LHCN-M2 (cell line): ENCODE results near the gene LRMDA. TPM values are rescaled to one million over a fixed set of nuclear protein-coding genes. Genes with fewer than 3 reads are reported as not detected.
"Not testable (repeated sequence)": the region's sequence is repeated elsewhere in the genome, so short reads cannot be mapped to it uniquely, and the experiment has no call there.

Experiments used
- DNase-seq: peaks from one replicate; pipeline ENCODE4 v3.0.0-alpha.2; 2012; ENCODE audit warnings: low read depth
- total RNA-seq: library from RNA; depleted of rRNA; stranded (reverse); fragments of >200 nt; gene quantifications from 2 replicates; pipeline ENCODE4 v1.2.3, GENCODE V29; 2014

Gene LRMDA
- total RNA-seq, 1 experiment from 2014 or later = not detected

- no peak for DNase-seq
Observed at GRCh38 chr10:75611172-75611992, 180.0 kb downstream of the LRMDA start.

DNA sequence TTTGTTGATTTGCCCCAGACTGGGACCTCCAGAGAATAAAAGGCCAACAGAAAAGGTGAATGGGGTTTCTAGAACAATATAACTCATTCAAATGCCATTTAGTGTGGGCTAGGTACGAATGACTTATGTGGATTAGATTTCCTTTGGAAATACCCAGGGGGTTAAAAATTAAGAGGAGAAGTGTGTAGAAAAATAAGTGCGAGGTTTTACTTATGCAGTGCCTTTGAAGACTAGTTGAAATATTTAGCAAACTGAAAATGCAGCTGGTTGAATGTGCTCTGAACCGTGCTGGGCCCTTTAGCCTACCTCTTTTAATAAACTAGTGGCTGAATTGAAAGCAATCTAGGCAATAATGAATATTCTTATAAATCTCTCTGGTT, 180.6 kb downstream of the LRMDA start:
- DNase-seq = no peak

- DNase-seq = no peak
Observed at GRCh38 chr10:75612904-75613684, 181.7 kb downstream of the LRMDA start.

DNA sequence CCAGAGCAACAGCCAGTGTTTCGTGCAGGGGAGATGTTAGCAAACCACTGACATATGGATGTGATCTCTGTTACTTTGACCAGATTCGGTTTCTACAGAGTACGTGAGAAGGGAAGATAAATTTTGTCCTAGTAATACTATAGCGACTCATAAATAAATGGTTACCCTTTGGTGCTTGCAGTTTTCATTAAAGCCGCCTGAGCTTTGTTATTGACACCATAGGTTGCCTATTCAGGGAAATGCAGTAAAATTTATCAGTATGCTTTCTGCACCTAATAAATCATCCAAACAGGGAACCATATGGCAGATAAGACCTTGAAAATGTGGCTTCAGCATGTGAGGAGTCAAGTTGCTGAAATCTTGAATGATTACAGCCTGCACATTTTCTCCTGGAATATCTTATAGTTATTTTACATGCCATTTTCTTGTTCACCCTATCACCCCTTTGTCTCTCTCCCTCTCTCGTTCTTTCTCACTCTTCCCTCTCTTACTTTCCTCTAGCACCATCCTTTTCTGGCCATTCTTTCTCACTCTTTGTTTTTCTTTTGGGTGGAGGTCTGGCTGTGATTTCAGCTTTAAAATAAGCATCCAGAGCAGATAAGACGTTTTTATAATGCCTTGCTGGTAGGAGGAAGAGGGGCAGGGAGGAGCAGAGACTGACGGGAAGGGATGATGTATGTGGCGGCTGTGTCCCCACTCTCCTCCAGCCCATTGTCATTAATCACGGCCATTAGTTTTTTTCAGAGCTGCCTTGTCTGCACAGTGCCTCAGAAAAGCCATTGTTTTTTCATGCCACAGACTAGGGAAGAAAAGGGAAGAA, 182.5 kb downstream of the LRMDA start:
- DNase-seq = no peak

DNA sequence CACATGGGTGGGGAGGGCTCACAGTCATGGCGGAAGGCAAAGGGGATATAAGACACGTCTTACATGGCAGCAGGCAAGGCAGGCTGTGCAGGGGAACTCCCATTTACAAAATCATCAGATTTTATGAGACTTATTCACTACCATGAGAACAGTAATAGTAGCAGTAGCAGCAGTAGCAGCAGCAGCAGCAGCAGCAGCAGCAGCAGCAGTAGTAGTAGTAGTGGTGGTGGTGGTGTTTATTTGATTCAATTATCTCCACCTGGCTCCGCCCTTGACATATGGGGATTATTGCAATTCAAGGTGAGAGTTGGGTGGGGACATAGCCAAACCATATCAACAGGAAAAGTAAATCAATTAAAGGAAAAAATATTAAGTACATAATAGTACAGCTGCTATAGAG, 184.7 kb downstream of the LRMDA start:
- DNase-seq = no peak

DNA sequence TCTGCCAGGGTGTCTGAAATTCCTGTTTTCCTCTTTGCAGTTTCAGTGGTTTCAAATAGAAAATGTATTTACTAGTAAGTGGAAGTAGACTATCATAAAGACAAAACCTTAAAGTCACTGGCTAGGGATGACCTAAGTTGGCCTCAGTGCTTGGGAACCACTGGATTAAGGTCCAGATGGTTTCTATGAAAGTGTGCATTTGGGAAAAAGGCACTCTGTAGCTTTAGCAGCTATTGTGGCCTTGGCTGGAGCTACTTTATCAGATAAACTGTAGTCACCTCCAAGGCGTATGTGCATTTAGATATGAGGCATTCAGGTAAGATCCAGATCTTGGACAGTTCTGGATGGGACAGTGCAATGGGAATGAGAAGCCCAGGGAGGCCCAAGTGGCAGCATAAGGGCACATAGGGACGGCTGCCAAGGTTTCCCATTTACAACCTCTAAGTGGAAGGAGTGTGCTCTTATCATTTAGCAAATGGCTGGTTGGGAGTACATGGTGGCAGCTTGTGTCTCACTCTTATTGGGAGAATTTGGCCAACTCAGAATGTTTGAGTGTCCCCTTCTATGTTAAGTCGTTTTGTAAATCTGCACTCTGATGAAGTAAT, 185.6 kb downstream of the LRMDA start:
- DNase-seq = no peak

GRCh38 chr10:75617485-75618155, 186.2 kb downstream of the LRMDA start:
- DNase-seq = no peak

DNA sequence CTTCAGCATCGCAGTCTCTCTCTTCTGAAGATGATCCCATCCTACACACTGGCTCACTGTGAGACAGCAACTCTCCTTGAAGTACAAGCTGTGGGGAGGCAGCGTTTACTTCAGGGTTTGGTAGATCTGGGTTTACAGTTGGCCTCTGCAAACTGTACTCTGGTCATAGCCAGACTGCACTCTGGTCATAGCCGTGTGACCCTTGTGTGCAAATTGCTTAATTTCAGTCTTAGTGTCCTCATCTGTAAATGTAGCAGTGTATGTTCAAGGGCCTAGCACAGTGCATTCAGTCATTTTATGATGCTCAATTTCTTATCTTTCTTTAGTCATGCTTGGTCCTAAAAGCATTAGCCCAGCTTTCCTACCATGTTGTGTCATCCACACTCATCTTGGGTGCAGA, 188.2 kb downstream of the LRMDA start:
- DNase-seq = no peak

DNA sequence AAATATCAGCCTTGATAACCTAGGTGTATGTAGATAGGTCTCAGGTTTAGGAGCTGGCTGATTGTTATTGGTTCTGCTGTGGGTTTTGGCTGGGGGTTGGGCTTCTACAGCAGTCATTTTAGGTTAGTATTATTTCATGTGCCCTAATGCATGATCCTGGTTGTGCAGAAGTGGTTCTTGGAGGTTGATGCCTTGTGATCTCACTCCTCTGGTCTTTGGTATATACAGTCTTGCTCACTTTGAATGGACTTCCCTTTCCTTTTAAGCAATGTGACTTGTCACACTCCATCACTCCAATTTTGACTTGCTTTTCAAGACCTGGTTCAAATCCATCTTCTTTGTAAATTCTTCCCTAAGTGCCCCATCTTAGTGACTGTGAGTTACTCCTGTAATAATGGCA, 188.9 kb downstream of the LRMDA start:
- DNase-seq = no peak

GRCh38 chr10:75621003-75621402, 189.6 kb downstream of the LRMDA start:
- DNase-seq = not testable (repeated sequence)

GRCh38 chr10:75622503-75622902, 191.1 kb downstream of the LRMDA start:
- no peak for DNase-seq

GRCh38 chr10:75623310-75624093, 192.1 kb downstream of the LRMDA start:
- DNase-seq = no peak

GRCh38 chr10:75624638-75625037, 193.2 kb downstream of the LRMDA start:
- no peak for DNase-seq

- no peak for DNase-seq
Observed at GRCh38 chr10:75630746-75631145, 199.3 kb downstream of the LRMDA start.

GRCh38 chr10:75632805-75633462, 201.5 kb downstream of the LRMDA start:
- DNase-seq = peak; percentile 1

GRCh38 chr10:75633568-75633967, 202.1 kb downstream of the LRMDA start:
- no peak for DNase-seq

GRCh38 chr10:75634947-75635346, 203.5 kb downstream of the LRMDA start:
- no peak for DNase-seq

GRCh38 chr10:75638752-75639151, 207.3 kb downstream of the LRMDA start:
- no peak for DNase-seq

DNA sequence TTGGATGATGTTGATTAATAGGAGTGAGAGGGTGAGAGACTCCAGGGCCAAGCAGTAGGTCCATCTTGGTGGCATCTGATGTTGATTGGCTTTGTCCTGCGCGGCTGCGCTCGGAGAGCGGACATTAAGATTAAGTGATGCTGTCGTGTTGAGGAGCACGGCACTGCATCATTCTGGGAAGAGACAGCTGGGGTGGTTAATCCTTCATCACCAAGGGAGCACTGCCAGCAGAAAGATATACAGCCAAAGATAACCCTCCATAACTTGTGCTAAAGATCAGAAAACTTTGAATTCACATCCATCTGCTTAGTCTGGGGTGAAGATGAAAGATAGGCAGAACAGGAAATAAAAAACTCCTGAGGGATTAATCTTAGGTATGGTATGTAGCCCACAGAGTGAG, 208.3 kb downstream of the LRMDA start:
- DNase-seq = no peak

DNA sequence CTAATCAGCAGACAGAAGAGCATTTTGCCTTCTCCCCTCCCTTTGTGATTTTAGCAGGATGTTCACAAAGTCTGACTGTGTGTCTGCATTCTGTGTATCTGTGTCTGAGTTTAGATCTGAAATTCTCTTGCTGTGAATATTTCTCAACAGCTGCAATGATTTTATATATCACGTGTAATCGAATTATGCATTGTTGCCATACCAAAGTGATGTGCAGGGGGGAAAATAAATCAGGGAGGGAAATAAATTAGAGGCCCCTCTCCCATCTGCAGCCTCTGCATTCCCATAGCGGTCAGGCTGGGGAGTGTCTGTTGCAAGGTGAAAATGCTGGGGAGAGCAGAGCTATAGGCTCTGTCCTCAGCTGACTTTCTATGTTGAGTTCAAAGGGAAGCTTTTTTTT, 209.0 kb downstream of the LRMDA start:
- no peak for DNase-seq
